Neuronal stem cell (in vitro differentiated cells): ENCODE results near the gene MAPK7.
A peak's percentile ranks its signal among the peaks of the same experiment; 100 is the strongest.

Source experiments
- DNase-seq: peaks from one replicate; pipeline ENCODE4 v3.0.0-alpha.2; 2013; ENCODE audit warnings: low spot score
- H2AFZ ChIP-seq: one replicate; pipeline ENCODE4 v1.6.1; 2013; ENCODE audit warnings: mild to moderate bottlenecking, low read length, inconsistent platforms
- H2AK5ac ChIP-seq: 2 replicates; pipeline ENCODE4 v1.6.1; 2013; ENCODE audit warnings: low read depth, mild to moderate bottlenecking, inconsistent platforms, low read length, moderate library complexity, mixed read lengths
- H2BK120ac ChIP-seq: 2 replicates; pipeline ENCODE4 v1.6.1; 2013; ENCODE audit warnings: low read depth, mild to moderate bottlenecking, inconsistent platforms, low read length, moderate library complexity, mixed read lengths
- H2BK12ac ChIP-seq: one replicate; pipeline ENCODE4 v1.6.1; 2013; ENCODE audit warnings: low read length, inconsistent platforms
- H2BK15ac ChIP-seq: 2 replicates; pipeline ENCODE4 v1.6.1; 2013; ENCODE audit warnings: mild to moderate bottlenecking, low read length, inconsistent platforms, mixed read lengths
- H2BK5ac ChIP-seq: one replicate; pipeline ENCODE4 v1.6.1; 2013; ENCODE audit warnings: inconsistent platforms, mild to moderate bottlenecking, low read length, moderate library complexity
- H3K14ac ChIP-seq: one replicate; pipeline ENCODE4 v1.6.1; 2013; ENCODE audit warnings: low read length, inconsistent platforms
- H3K18ac ChIP-seq: 2 replicates; pipeline ENCODE4 v1.6.1; 2013; ENCODE audit warnings: low read length, inconsistent platforms
- H3K23ac ChIP-seq: 2 replicates; pipeline ENCODE4 v1.6.1; 2013; ENCODE audit warnings: low read depth, mild to moderate bottlenecking, mixed read lengths, low read length, inconsistent platforms; ENCODE audit not compliant: poor library complexity
- H3K27ac ChIP-seq: replicated peaks from 3 replicates; pipeline ENCODE4 v1.5.1; 2013; ENCODE audit warnings: low read length, inconsistent platforms
- H3K27me3 ChIP-seq, 3 experiments: 2 replicates each; pipeline ENCODE4 v1.6.1; 2013; ENCODE audit warnings: low read length in 3 of 3, mild to moderate bottlenecking in 2 of 3, inconsistent platforms in 1 of 3, low read depth in 1 of 3, mixed read lengths in 1 of 3, moderate library complexity in 1 of 3; ENCODE audit not compliant: control insufficient read depth in 3 of 3, insufficient read depth in 3 of 3
- H3K36me3 ChIP-seq, 2 donors: replicated peaks in 1 of 2; 2 replicates each; pipeline ENCODE4 v1.6.1; 2013; ENCODE audit warnings: low read length in 2 of 2; ENCODE audit not compliant: control insufficient read depth in 2 of 2, insufficient read depth in 2 of 2
- H3K4ac ChIP-seq: 2 replicates; pipeline ENCODE4 v1.6.1; 2013; ENCODE audit warnings: inconsistent platforms, mild to moderate bottlenecking, low read length, moderate library complexity
- H3K4me1 ChIP-seq, 2 donors: 1 replicate in 1 of 2; 2 replicates in 1 of 2; pipeline ENCODE4 v1.6.1; 2013; ENCODE audit warnings: low read length in 2 of 2, low read depth in 1 of 2; ENCODE audit not compliant: control insufficient read depth in 2 of 2, insufficient read depth in 1 of 2
- H3K4me2 ChIP-seq: one replicate; pipeline ENCODE4 v1.6.1; 2013; ENCODE audit warnings: mild to moderate bottlenecking, low read length, inconsistent platforms; ENCODE audit not compliant: insufficient read depth, poor library complexity, severe bottlenecking
- H3K4me3 ChIP-seq, 2 donors: 2 replicates each; pipeline ENCODE4 v1.5.1; 2013; ENCODE audit warnings: low read length in 2 of 2, mild to moderate bottlenecking in 2 of 2, inconsistent platforms in 1 of 2, moderate library complexity in 1 of 2
- H3K79me1 ChIP-seq: one replicate; pipeline ENCODE4 v1.6.1; 2013; ENCODE audit warnings: low read depth, mild to moderate bottlenecking, inconsistent platforms, low read length, moderate library complexity
- H3K9ac ChIP-seq: one replicate; pipeline ENCODE4 v1.6.1; 2013; ENCODE audit warnings: mild to moderate bottlenecking, low read depth, low read length, inconsistent platforms; ENCODE audit not compliant: poor library complexity
- H3K9me3 ChIP-seq, 2 donors: replicated peaks in 1 of 2; 2 replicates each; pipeline versions ENCODE3 to v1.6.1; 2013; ENCODE audit warnings: low read length in 2 of 2, mild to moderate bottlenecking in 2 of 2, inconsistent platforms in 1 of 2, low read depth in 1 of 2, mixed read lengths in 1 of 2, moderate library complexity in 1 of 2; ENCODE audit not compliant: control insufficient read depth in 2 of 2, insufficient read depth in 1 of 2
- H4K8ac ChIP-seq: one replicate; pipeline ENCODE4 v1.6.1; 2013; ENCODE audit warnings: low read depth, mild to moderate bottlenecking, inconsistent platforms, low read length, moderate library complexity
- H4K91ac ChIP-seq: one replicate; pipeline ENCODE4 v1.6.1; 2013; ENCODE audit warnings: low read length, low read depth, mild to moderate bottlenecking, inconsistent platforms; ENCODE audit not compliant: poor library complexity
- WGBS, 2 donors: extraction: QIAGEN DNeasy Blood & Tissue Kit; methylation state at CpG; one replicate each; pipeline ENCODE4 v1.1.7; 2013; ENCODE audit warnings: missing lambda C conversion rate in 2 of 2, mixed read lengths in 1 of 2; ENCODE audit not compliant: insufficient read length in 2 of 2, insufficient replicate concordance in 1 of 2; ENCODE audit errors: extremely low coverage in 2 of 2; 5-methylcytosine and 5-hydroxymethylcytosine counted together

MAPK7 gene

DNA sequence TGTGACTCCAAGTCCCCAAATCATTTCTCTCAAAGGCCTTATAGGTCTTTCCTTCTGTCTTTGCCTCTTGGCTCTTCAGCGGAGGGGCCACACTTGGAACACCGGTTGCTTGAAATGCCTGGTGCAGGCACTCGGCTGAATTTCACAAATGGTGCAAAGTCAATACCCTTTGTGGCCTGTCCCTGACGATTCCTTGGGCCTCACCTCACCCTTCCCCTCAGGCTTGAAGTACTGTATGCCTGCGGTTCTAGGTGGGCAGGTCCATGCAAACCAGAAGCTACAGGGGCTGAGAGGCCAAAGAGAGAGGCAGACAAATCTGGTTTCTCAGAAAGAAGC lies 11.7 kb upstream of the MAPK7 start:
- no CpG with 5 or more reads among the region's 5 CpGs for WGBS, 2 donors
- Histone ChIP-seq H3K9ac (no peak overlapping the region), H3K27ac (no peak overlapping the region), H4K8ac (no peak overlapping the region), H2AFZ (no peak overlapping the region), H3K9me3 (no peaks in the 10 kb centered on the region), H2BK15ac (no peak overlapping the region), H3K4me1 (peaks cover 0 to 5% of the 10 kb centered on the region in 2 donors), H3K4me3 (no peak overlapping the region), H3K18ac (no peak overlapping the region), H3K36me3 (no peaks in the 10 kb centered on the region), H3K79me1 (no peaks in the 10 kb centered on the region), H2BK5ac (no peak overlapping the region), H2BK12ac (no peak overlapping the region), H2AK5ac (no peak overlapping the region), H3K27me3 (no peaks in the 10 kb centered on the region), H3K4ac (no peak overlapping the region), H2BK120ac (no peak overlapping the region), H3K4me2 (no peak overlapping the region), H3K14ac (no peak overlapping the region), H3K23ac (no peak overlapping the region), H4K91ac (no peak overlapping the region)
- no peak for DNase-seq

DNA sequence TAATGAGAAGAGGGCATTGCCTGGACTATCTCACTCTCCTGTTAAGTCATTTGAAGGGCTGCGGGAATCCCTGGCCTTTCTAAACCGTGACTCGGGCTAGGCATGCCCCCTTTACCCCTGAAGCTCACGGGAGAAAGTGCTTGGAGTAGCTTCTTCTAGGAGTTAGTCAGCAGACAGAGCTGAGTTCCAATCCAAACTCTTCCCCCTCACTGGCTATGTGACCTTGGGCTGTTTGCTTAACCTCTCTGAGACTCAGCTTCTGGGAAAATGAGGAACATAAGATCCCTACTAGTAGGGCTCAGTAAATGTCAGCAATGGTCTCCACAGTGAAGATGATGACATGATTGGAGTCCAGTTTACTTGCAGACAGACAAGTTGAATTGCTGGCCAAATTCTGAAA lies 10.1 kb upstream of the MAPK7 start:
- Histone ChIP-seq H3K27me3 (no peaks in the 10 kb centered on the region), H3K4me2 (no peak overlapping the region), H2BK12ac (no peak overlapping the region), H2BK5ac (no peak overlapping the region), H2AFZ (no peak overlapping the region), H3K14ac (no peak overlapping the region), H2BK120ac (no peak overlapping the region), H2AK5ac (no peak overlapping the region), H3K18ac (no peak overlapping the region), H3K4me1 (peaks cover 0 to 3% of the 10 kb centered on the region in 2 donors), H3K79me1 (no peaks in the 10 kb centered on the region), H3K4me3 (no peak overlapping the region), H3K4ac (no peak overlapping the region), H4K91ac (no peak overlapping the region), H3K27ac (no peak overlapping the region), H2BK15ac (no peak overlapping the region), H4K8ac (no peak overlapping the region), H3K9me3 (no peaks in the 10 kb centered on the region), H3K9ac (no peak overlapping the region), H3K23ac (no peak overlapping the region), H3K36me3 (no peaks in the 10 kb centered on the region)
- DNase-seq, result no peak
- WGBS, 2 donors, result no CpG with 5 or more reads among the region's 4 CpGs

DNA sequence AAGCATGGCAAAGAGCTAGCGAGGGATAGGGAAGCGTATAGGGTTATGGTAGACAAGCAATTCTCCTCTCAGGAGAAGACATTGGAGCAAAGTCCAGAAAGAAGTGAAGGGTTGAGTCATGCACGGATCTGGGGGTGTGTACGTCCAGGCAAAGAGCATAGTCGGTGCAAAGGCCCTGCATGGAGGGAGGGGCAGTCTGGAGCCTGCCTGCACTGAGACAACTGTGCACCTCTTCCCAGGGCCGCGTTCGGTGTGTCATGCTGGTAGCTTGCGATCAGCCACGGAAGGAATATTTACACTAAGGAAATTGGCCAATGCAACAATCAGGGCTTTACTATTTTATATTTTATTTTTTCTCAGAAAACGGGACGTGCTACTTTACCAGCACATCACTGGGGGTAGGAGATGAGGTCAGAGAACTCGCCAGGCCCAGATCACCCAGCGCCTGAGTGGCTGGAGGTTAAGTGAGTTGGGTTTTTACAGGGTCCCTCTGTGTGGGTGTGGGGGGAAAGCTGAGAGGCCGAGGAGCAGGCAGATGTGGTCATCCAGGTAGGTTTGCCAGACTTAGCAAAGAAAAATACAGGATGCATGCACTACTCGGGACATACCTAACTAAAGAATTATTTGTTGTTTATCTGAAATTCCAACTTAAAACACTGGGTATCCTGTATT lies 9.1 kb upstream of the MAPK7 start:
- H3K23ac ChIP-seq, result no peak overlapping the region
- H2BK12ac ChIP-seq, result no peak overlapping the region
- H3K4me2 ChIP-seq, result no peak overlapping the region
- no peak overlapping the region for H2AK5ac ChIP-seq
- no peak overlapping the region for H4K8ac ChIP-seq
- H3K14ac ChIP-seq, result no peak overlapping the region
- no peak overlapping the region for H3K18ac ChIP-seq
- H4K91ac ChIP-seq, result no peak overlapping the region
- H3K9me3 ChIP-seq, result no peaks in the 10 kb centered on the region
- no peaks in the 10 kb centered on the region for H3K27me3 ChIP-seq
- no peak overlapping the region for H3K27ac ChIP-seq
- no CpG with 5 or more reads among the region's 16 CpGs for WGBS, 2 donors
- no peak for DNase-seq
- no peak overlapping the region for H3K4ac ChIP-seq
- H2AFZ ChIP-seq, result no peak overlapping the region
- no peak overlapping the region for H2BK15ac ChIP-seq
- H3K4me3 ChIP-seq, result no peak overlapping the region
- no peak overlapping the region for H3K9ac ChIP-seq
- no peaks in the 10 kb centered on the region for H3K79me1 ChIP-seq
- peaks cover 0 to 3% of the 10 kb centered on the region in 2 donors for H3K4me1 ChIP-seq
- H2BK5ac ChIP-seq, result no peak overlapping the region
- H3K36me3 ChIP-seq, result no peaks in the 10 kb centered on the region
- no peak overlapping the region for H2BK120ac ChIP-seq

DNA sequence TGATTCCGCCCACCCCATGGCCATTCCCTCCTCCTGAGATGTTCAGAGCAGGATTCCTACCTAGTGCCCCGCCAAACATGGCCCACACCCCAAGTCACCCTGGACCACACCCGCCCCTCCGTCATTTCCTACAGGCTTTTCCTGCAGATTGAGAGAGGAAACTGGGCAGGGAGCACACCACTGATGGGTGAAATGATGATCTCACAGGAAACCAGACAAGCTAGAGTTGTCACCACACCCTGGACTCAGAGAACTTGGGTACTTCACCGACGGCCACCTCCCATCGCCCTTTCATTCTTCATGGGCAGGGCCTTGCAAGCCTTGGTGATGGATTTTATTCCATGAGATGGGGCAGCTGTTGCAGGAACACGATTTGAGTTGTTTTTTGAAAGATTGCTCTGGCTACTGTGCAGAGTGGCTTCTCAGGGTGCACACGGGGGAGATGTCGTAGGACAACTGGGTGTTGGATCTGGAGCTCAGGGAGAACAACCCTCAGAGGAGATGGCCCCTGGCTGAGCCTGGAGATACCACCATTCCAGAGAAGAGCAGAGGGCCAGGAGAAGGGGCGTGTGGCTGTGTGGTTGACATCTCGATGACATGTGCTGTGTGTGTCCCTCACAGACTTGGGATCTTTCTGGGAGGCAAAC lies 8.3 kb upstream of the MAPK7 start:
- H3K4ac ChIP-seq, result no peak overlapping the region
- no CpG with 5 or more reads among the region's 12 CpGs for WGBS, 2 donors
- DNase-seq, result no peak
- H3K79me1 ChIP-seq, result no peaks in the 10 kb centered on the region
- peaks cover 0 to 4% of the 10 kb centered on the region in 2 donors for H3K36me3 ChIP-seq
- no peak overlapping the region for H2AK5ac ChIP-seq
- H2BK5ac ChIP-seq, result no peak overlapping the region
- no peak overlapping the region for H3K27ac ChIP-seq
- peak overlapping the region; percentile 39 for H3K9ac ChIP-seq
- no peak overlapping the region for H3K4me2 ChIP-seq
- no peak overlapping the region for H3K23ac ChIP-seq
- H2BK15ac ChIP-seq, result no peak overlapping the region
- no peak overlapping the region for H2BK12ac ChIP-seq
- H3K14ac ChIP-seq, result no peak overlapping the region
- H4K8ac ChIP-seq, result no peak overlapping the region
- H3K9me3 ChIP-seq, result no peaks in the 10 kb centered on the region
- no peaks in the 10 kb centered on the region for H3K27me3 ChIP-seq
- H3K18ac ChIP-seq, result no peak overlapping the region
- H2AFZ ChIP-seq, result no peak overlapping the region
- no peak overlapping the region for H2BK120ac ChIP-seq
- no peak overlapping the region for H3K4me3 ChIP-seq
- peaks cover 0 to 3% of the 10 kb centered on the region in 2 donors for H3K4me1 ChIP-seq
- H4K91ac ChIP-seq, result no peak overlapping the region
